Measurements from ENCODE around the gene ARHGEF16. TPM values are rescaled to one million over a fixed set of nuclear protein-coding genes. Genes with fewer than 3 reads are reported as not detected.

The ARHGEF16 gene
- total RNA-seq, 1 experiment from 2014 or later, result 3.0 TPM

DNA sequence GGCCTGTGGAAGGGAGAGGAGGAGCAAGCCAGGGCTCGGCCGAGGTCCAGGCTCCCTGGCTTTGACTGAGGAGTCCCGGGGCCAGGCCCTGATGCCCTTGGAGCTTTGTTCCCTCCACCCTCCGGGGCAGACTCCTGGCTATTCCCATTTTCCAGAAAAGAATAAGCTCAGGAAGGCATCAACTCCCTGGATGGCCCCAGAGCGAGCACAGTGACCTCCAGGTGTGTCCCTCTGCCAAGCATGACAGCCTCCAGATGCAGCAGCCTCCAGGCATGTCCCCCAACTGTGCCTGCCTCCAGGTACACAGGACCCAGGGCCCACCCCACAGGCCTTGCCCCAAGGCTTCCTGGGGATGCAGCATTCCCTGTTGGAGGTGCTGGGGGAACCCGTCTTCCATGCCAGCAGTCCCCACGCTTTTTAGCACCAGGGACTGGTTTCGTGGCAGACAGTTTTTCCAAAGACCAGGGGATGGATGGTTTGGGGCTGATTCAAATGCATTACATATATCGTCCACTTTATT, 15.7 kb upstream of the ARHGEF16 start:
- no peak for DNase-seq (ENCODE audit: low read depth)

DNA sequence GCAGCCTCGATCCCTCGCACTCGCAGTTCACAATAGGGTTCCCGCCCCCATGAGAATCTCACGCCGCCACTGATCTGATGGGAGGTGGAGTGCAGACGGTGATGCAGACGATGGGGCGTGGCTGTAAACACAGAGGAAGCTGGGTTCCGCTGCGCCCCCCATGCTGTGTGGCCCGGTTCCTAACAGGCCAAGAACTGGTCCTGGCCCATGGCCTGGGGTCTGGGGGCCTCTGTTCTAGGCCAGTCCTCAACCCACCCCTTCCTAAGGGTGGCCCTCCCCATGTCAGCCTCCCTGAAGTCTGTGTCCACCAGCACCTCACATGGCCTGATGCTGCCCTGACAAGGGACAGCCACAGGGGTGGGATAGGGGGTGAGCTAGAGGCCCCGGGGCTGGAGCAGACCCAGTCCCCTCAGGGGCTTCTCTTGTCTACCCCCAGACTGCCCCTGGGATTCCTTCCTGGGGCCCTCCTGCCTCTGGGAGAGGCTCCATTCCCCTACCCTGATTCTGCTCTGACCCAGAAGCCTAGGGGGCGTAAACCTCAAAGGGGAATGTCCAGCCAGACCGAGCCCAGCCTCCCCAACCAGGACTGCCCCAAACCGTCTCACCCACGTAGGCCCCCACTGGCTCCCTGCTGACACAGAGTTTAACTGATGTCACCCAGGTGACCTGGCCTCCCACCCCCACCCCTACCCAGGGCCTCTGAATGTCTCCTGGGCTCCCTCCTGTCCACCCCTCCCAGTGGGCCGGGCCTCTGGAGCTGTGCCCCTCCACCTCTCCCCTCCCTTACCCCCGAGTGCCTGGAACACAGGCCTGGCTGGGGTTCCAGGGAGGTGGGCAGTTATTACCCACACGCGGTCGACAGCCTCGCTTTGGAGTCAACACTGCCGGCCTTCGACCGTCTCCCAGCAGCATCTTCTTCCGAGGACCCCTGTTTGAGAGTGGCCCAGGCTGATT, 14.8 kb upstream of the ARHGEF16 start:
- DNase-seq (ENCODE audit: low read depth), result no peak

DNA sequence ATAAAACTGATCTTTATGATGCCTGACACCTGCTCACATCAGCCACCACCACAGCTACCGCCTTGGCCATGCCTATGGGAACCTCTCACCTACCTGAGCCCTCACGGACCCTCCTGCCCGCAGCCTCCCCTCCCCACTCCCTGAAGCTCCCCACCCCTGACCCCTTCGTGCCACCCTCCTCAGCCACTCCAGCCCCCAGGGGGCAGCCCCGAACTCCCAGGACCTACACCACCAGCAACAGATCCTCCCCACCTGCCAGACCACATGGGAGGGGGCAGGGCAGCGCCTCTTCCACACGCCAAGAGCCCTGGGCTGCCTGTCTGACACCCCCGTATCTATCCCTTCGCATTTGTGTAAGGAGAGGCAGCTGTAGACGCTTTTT, 14.2 kb upstream of the ARHGEF16 start:
- no peak for DNase-seq (ENCODE audit: low read depth)

DNA sequence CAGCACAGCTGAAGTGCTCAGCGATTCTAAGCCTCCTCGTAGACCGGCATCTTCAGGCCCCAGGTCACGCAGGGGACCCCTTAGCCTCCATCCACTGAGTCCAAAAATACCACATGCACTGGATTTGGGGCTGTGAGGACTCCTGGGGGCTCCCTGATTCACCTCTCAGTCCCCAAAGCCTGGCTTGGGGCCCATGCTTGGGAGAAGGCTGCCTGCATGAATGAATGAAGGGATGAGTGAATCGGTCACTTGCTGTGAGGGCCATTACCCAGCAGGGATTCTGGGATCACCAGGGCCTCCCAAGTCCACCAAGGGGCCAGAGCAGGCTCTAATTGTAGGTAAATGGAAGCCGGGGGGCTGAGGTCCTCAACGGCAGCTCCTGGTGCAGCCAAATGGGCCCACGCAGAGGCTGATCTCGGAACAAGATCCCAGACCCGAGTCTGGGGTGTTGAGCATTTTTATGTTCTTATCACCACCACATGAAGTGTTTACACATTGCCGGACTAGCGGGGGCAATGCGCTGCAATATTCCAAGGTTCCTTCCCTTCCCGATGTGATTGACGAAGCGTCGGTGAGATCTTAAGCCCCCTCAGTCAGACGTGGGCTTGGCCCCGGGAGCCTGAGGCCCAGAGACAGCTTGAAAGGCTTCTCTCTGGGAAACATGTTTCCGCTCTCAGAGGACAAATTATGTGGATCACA, 13.6 kb upstream of the ARHGEF16 start:
- DNase-seq (ENCODE audit: low read depth), result no peak

DNA sequence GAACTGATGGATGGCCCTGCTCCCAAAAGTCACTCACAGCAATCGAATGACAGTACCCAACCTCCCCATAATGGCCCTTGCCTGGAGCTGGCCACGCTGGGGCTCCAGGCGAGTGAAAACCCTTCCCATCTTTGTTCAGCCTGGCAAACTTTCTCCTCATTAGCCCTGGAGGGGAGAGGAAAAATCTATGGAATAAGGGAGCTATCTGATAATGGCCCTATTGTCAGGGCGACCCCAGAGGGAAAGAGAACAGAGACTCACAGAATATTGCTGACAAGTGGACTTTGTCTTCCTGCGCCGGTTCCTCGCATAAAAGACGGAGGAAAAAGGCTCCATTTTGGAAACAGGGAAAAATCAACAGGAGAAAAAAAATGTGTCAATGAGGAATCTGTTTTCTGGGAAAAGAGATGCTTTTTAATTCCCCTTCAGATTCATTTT, 13.0 kb upstream of the ARHGEF16 start:
- no peak for DNase-seq (ENCODE audit: low read depth)

DNA sequence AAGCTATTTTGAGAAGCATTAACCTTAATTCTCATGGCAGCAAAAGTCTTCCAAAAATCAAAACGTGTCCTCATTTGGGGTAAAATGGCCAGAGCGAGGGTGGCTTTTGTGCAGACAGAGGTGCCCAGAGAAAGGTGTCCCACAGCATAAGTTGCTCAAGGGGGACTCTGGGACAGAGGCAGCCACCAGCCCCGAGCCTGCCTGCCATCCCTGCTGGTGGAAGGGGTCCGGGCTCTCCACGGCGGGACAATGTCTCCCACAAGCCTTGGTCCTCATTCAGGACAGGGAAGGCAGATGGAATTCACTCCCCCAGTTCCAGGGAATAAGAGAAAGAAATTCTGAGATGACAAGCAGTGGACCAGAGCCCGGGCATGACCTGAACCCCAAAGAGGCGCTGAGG, 12.6 kb upstream of the ARHGEF16 start:
- DNase-seq (ENCODE audit: low read depth), result no peak

DNA sequence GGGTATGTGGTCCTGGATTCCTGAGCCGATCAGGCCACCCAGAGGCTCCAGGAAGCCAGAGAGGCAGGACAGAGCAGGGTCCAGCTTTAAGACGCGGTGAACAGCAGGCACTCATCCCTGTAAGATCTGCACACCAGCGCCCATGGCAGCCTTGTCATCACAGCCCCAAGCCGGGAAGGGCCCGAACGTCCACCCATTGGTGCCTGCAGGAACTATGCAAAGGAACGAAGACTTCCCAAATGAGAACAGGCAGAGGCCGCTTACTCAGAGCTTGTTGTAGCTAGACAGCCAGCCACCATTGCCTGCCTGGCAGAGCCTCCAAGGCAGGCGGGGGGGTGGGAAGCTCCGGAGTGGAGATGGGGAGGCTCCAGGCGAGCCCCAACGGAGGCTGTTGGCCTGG, 12.1 kb upstream of the ARHGEF16 start:
- DNase-seq (ENCODE audit: low read depth), result no peak

DNA sequence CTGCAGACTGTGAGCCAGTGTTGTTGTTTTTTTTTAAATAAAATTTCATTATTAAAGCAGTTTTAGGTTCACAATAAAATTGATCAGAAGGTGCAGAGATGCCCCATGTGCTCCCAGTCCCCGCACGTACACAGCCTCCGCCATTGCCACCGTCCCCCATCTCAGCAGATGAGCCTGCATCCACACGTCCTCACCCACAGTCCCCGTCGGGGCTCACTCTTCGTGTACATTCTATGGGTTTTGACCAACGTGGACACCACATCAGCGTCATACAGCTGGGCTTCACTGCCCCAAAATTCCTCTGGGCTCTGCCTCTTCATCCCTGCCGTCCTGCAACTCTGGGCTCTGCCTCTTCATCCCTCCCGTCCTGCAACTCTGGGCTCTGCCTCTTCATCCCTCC, 11.6 kb upstream of the ARHGEF16 start:
- DNase-seq (ENCODE audit: low read depth), result no peak

DNA sequence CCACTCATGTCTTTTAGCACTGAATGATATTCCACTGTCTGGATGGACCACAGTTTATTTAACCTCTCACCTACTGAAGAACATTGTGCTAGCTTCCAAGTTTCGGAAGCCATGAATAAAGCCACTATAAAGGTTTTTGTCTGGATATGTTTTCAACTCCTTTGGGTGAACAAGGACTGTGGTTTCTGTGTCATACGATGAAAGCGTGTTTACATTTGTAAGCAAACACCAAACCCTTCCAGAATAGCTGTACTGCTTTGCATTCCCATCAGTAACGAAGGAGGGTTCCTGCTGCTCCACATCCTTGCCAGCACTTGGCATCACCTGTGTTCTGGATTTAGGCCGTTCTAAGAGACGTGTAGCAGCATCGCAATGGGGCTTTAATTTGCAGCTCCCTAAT, 10.7 kb upstream of the ARHGEF16 start:
- DNase-seq (ENCODE audit: low read depth), result peak; percentile 30

DNA sequence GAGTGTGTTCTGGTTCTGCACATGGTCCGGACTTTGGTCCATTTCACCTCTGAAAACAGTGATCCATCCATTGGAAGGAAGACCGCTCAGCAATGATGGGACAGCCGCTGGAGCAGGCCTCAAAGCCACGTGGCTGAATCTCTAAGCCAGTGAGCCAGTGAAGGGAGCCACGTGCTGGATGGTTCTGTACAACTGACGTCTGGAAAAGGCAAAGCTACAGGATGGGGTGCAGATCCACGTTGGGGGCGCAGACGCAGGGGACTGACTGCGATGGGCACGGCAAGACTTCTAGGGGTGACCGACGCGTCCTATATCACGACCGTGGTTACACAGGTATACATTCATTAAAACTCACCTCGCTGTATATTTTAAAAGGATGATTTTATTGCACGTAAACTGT, 10.2 kb upstream of the ARHGEF16 start:
- DNase-seq (ENCODE audit: low read depth), result no peak

DNA sequence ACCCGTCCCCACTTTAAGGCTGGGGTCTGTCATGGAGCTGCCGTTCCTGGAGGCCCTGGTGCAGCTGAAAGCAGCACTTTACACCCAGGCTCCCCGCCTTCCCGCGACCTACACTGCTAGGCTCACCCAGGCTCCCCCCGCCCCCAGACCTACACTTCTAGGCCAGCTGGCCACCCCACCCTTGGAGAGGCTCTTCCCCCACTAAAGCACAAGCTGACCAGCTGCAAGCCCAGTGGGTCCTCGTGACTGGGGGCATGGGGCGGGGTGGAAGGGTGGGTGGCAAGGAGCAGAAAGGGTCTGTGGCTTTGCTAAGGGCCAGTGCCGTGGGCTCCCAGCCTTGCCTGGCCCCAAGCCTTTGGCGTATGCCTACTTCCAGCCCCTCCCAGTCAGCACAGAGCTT, 9.7 kb upstream of the ARHGEF16 start:
- no peak for DNase-seq (ENCODE audit: low read depth)

DNA sequence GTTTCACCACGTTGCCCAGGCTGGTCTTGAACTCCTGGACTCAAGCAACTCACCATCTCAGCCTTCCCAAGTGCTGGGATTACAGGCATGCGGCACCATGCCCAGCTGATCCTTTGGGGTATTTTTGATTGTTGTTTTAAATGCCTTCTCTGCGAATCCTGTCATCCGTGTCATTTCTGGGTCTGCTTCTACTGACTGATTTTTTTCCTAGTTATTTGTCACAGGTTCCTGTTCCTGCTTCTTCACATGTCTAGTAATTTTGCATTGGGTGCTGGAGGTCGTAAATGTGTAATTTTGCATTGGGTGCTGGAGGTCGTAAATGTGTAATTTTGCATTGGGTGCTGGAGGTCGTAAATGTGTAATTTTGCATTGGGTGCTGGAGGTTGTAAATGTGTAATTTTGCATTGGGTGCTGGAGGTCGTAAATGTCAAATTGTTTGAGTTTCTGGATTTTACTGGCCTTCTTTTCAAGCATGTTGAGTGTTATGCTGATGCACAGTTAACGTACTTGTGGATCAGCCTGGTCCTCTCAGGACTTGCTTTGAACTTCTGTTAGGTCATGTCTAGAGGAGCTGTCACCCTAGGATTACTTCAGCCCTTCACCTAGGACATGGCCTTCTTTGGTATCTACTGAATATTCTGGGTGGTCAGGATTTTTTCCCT, 4.1 kb upstream of the ARHGEF16 start:
- DNase-seq (ENCODE audit: low read depth), result no peak

DNA sequence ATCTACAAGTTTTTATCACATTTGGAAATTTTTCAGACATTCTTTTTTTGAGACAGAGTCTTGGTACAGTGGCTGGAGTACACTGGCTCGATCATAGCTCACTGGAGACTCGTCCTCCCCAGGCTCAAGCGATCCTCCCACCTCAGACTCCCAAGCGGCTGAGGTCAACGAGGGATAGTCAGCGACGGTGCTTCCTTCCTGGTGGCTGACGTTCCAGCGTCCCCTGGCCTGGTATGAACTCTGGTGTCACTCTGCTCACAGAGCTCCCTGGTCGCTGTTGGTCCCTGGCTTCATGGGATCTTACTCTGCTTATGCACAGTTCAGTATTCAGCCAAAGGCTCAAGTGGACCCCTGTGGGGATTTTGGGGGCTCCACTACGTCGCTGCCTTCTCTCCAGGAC, 3.5 kb upstream of the ARHGEF16 start:
- DNase-seq (ENCODE audit: low read depth), result no peak

DNA sequence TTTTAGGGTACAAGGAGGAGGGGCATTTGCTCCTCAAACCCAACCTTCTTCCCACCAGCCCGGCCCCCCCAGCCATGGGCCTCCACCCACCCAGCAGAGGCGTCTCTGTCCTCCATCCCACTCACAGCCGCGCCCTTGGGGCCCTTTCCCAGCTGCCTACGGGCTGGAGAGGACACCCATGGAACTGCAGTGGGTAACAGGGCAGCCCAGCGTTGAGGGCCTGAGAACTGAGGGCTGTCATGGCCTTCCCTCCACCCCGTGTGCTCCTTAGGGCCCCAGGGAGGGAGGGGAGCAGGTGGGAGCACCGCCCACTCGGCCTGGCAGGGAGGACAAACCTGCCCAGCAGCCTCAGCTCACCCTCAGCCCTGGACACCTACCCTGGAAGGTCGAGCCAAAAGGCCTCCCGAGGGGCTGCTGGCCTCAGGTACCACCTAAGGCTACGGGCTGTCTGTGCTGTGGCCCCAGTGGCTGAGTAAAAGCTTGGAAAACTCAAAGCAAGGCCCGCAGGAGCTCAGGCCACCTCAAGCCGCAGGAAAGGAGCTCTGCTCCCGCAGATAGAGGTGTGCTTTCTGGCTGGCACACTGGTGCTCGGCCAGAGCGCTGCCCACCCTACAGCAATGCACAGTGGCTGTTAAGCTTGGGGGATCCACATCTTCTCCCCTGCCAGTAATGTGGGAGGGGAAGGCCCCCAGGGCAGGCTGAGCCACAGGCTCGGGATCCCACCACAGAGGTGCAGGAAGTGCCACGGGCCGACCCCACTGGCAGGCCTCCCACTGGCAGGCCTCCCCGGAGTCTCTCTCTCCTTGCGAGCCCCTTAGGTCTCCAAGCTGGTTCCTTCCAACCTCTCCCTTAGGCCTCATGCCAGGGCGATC, 2.2 kb upstream of the ARHGEF16 start:
- no peak for DNase-seq (ENCODE audit: low read depth)

DNA sequence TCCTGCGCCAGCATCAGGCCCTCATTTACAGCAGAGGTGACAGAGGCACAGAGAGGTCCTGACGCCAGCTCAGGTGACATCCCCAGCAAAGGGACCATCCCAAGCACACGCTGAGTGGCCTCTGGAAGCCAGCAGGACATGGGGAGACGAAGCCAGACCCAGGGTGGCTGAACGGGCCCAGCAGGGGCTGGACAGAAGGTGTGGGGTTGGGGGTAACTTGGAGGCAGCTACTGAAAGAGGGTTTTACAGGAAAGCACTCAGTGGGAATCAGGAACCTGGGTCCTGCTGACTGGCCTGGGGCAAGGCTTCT, 1.6 kb upstream of the ARHGEF16 start:
- no peak for DNase-seq (ENCODE audit: low read depth)

DNA sequence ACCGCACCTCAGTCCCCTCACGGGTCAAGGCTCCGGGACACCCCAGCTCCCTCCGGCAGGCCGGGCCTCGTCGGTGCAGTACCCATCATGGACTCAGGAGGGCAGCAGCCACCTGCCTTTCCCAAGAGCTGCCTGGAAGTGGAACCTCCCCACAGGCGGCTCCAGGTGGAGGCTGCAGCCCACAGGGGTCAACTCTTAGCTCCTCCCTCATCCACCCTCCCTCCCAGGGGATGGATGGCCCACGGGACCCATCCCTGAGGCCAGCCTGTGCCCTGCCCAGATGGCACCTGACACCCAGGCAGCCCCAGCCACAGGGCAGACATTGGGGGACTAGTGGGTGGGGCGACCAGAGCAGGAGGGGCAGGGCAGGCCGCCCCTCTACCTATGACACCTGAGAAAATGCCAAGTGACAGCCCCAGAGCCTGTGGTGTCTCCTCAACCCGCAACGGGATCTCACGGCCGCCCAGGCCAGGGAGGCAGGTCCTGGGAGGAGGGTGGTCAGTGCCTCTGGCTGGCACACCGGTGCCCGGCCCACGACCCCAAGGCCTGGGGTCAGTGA, 1.2 kb upstream of the ARHGEF16 start:
- DNase-seq (ENCODE audit: low read depth), result peak; percentile 69

DNA sequence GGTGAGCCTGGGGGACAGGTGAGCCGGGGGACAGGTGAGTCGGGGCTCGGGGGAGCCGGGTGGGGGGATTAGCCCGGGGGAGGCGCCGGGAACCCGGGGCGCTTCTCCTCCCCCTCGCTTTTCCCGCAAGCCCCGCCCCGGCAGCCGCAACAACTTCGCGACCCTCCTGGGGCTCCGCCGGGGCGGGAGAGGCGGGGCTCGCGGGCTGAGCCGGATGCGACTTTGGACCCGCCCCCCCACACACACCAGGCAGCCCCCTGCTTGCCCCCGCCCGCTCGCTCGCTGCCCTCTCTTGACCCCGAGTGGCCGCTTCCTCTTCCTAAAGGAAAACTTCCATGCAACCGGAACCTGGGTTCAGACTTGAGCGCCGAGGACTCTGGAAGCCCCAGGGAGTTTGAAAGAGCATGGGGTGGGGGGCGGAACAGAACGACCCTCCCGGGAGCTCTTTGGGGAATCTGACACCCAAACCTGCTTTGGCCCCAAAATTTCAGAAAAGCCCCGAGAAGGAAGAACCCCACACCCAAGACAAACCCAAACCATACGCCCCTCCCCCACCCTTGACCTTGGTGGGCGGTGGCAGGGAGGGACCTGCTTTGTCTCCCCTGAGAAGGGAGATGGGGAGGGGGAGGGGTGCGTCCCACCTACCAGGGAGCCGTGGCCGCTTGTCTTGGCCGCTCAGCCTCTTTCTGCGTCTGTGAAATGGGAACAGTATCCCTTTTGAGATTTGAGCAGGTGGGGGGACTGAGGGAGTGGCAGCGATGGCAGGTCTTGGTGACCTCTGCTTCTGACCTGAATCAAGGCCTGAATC, 550 bp downstream of the ARHGEF16 start:
- peak; percentile 27 for DNase-seq (ENCODE audit: low read depth)

DNA sequence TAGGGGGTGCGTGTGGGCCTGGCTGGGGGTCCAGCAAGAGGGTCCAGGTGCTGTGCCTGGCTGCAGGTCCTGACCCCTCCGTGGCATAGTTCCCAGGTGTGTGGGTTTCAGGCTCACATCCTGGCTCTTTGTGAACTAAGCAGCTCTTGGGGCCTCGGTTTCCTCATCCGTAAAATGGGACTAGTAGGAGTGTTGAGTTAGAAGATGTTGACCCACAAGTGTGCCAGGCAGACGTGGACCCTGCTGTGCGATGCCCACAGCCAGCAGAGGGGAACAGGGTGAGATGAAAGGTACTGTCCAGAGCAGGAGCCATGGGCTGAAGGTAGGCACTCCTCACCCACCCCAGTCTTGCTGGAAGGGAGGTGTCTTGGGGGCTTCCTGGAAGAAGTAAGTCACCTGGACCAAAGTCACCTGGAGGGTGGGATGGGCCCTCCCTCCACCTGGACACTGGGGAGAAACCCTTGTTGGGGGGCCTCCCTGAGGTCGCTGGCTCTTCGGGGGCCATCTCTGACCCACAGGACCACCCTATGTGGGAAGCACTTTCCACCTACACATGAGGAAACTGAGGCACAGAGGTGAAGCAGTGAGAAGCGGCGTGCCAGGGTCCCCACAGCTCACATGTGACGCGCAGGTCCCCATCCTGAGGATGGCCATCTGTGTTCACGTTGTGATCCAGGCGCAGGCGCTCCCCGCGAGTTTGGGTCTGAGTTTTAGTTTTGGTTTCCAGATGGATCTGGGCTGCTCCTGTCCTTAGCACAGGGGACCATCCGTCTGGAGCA, 1.4 kb downstream of the ARHGEF16 start:
- no peak for DNase-seq (ENCODE audit: low read depth)

DNA sequence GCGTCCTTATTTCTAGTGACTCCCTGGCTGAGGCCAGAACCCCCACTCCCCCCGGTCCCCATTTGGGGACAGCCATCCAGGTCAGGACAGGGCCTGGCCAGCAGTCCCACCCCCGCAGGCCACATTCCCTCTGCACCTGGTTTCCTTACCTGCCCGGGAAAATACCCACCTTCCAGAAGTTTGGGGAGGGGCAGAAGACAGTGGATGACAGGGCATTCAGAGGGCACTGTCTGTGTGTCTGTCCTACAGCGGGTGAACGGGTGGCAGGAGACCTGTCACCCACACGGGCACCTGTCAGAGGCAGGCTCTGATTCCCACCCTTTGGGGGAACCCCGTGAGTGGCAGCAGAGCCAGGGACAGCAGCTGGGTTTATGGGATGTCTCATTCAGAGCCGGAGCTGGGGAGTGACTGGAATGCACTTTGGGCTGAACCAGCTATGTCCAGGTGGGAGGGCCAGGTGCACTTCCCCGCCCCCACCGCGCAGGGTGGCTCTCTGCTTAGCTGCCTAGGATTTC, 2.0 kb downstream of the ARHGEF16 start:
- no peak for DNase-seq (ENCODE audit: low read depth)
